Stimulated activated CD8-positive, alpha-beta memory T cell treated with anti-CD3 and anti-CD28 coated beads, Interleukin-4, amount 100 ng/mL, for 4 hours (primary cell): ENCODE measurements around the gene C3orf20.

Experiments
- DNase-seq, 2 donors: peaks; one replicate each; pipeline ENCODE4 v3.0.0-alpha.2; 2020; ENCODE audit warnings: low read depth in 2 of 2, low spot score in 1 of 2

Gene C3orf20

GRCh38 chr3:14698601-14699244, 23.8 kb downstream of the C3orf20 start:
- no peak for DNase-seq

DNA sequence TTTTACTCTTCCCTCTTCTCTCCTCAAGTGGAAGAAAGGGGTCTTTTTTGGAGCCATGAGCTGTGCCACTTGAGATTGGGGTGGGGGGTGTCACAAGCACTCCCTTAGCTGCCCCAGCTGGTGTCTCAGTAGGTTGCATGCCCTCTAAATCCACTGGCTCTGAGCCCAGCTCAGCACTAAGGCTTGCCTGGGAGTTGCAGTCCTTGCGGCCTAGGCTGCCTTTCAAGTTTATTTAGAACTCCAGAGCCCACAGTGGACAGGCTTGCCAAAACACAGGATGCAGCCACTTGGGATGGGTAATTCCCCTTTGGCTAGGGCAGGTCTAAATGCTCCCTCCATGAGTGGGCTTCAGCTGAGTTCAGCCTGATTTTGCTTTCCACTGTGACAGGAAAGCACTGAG, 24.7 kb downstream of the C3orf20 start:
- no peak for DNase-seq

GRCh38 chr3:14700891-14701290, 25.9 kb downstream of the C3orf20 start:
- no peak for DNase-seq

DNA sequence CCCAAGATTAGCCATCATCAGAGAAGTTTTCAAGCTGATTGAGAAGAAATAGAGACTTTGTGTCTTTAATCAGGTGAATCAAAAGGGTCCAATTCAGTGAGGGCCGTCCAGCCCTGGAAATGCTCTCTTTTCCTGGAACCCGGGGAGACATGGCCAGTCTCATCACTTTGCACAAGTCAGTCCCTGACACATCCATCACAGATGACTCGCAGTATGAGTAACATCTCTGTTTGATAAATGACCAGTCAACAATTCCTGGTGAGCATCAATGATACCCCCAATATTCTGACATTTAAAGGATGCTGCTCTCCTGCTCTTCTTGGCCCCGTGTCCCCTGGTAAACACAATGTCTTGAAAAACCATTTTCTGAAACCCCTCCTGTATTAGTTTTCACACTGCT, 26.7 kb downstream of the C3orf20 start:
- no peak for DNase-seq

- no peak for DNase-seq
These were observed 28.3 kb downstream of the C3orf20 start for GRCh38 chr3:14703128-14703750.

- DNase-seq, result no peak
These were observed 28.9 kb downstream of the C3orf20 start for GRCh38 chr3:14703791-14704190.

- DNase-seq, result no peak
These were observed 31.2 kb downstream of the C3orf20 start for GRCh38 chr3:14706096-14706495.

GRCh38 chr3:14716591-14716990, 41.6 kb downstream of the C3orf20 start:
- no peak for DNase-seq

- DNase-seq, result no peak
These were observed 42.4 kb downstream of the C3orf20 start for GRCh38 chr3:14717307-14717706.

- no peak for DNase-seq
These were observed 43.6 kb downstream of the C3orf20 start for GRCh38 chr3:14718539-14718938.

DNA sequence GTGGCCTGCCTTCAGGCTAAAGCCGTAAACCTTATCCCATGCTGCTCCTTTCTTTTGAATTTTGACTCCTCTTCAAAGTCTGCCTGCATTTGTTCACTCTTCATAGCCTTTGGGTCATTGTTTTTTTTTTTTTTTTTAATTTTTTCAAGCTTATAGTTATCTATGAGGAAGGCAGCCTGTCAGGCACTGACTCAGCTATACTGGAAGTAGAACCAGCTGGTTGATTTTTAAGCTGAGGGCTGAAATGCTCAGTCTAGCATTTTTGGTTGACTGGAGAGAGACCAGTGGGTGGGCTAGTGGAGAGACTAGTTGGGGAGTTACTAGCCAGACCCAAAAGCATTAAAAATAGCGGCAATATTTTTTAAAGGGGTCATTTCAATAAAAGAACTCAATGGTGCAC, 44.1 kb downstream of the C3orf20 start:
- no peak for DNase-seq

DNA sequence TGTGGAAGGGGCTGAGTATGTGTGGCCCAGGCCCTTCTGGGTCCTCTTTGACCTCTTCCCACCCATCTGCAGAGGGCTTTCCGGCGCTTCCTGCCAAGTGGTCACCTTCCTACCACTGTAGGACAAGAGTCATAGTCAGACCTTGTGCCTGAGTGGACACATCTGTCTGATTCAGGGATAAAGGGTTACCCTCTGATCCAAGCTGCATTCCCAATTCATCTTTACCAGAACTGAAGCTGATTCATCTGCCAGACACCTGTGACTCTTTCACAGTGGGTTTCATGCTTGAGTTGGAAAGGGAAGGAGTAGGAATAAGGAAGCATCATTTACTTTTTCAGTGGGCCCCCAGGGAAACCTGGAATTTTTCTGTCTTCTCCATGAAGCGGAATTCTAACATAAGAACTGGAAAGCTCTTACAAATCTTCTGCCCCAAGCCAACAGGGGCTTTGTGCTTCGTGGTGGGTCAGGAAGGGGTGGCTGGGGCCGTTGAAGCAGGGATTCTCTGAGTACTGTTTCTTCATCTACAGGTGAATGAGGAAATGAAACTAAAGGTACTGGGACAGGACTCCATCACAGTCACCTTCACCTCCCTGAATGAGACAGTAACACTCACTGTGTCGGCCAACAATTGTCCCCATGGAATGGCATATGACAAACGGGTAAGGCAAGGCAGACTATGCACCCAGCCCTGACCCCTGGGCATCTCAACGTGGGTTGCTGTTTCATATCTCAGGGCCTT, 46.4 kb downstream of the C3orf20 start:
- DNase-seq, result no peak

GRCh38 chr3:14725013-14725412, 50.1 kb downstream of the C3orf20 start:
- DNase-seq, result no peak

GRCh38 chr3:14725564-14726440, 50.9 kb downstream of the C3orf20 start:
- DNase-seq, result no peak

DNA sequence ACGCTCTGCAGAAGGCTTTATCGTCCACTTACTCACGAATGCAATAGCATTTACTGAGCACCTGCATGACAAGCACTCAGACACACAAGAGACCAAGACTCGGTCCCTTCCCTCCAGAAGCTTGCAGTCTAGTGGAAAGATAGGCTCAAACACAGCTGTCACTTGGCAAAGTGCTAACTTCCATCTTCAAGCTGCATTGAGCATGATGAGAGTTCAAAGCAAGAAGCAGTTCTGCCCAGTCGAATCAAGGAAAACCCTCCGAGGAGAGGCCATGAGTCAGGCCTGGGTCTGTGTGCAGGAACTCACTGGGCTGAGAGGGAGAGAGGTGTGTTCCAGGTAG, 51.5 kb downstream of the C3orf20 start:
- DNase-seq, result no peak

GRCh38 chr3:14728113-14728512, 53.2 kb downstream of the C3orf20 start:
- DNase-seq, result no peak

DNA sequence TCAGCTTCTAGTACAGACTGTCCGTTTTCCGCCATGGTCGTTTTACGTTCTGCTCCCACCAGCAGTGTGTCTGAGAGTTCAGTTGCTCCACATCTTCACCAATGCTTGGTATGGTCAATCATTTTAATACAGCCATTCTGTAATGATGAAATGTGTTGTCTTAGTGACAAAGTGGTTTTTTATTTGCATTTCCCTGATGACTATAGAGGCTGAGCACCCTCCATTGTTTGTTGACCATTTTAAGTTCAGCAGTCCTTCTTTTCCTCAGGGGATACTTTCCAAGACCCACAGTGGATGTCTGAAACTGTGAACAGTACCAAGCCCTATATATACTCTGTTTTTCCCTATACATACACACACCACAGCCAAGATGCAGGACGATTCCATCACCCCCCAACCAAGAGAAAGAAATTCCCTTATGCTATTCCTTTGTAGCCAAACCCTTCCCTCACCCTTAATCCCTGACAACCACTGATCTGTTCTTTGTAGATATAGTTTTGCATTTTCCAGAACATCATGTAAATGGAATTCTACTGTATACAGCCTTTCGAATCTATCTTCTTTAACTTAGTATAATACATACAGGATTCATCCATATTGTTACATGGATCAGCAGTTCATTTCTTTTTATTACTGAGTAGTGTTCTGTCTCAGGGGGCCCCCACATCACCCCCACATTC, 55.9 kb downstream of the C3orf20 start:
- no peak for DNase-seq

DNA sequence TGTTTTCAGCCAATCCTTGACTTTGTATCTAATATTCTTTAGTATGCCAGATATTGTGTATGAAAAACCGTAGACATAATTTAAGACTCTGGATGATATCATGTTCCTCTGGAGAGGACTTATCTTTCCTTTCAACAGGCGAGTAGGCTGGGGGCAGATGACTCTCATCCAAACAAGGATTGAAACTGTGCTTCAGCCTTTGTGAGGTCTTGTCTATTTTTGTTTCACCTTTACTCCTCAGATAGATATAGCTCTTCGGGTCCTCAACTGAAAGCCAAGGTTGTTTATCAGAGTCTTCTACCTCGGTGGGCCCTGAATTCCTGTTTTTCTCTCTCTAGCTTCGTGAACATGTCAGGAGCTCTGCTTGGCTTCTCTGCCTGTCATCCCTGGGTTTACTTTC, 66.0 kb downstream of the C3orf20 start:
- DNase-seq, result no peak

- DNase-seq, result no peak
These were observed 66.6 kb downstream of the C3orf20 start for GRCh38 chr3:14741510-14741909.

DNA sequence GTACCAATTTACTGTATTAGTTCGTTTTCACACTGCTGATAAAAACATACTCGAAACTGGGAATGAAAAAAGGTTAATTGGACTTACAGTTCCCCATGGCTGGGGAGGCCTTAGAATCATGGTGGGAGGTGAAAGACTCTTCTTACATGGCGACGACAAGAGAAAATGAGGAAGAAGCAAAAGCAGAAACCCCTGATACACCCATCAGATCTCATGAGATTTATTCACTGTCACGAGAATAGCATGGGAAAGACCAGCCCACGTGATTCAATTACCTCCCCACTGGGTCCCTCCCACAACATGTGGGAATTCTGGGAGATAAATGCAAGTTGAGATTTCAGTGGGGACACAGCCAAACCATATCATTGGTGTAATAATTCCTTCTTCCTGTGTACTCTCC, 69.6 kb downstream of the C3orf20 start:
- no peak for DNase-seq

DNA sequence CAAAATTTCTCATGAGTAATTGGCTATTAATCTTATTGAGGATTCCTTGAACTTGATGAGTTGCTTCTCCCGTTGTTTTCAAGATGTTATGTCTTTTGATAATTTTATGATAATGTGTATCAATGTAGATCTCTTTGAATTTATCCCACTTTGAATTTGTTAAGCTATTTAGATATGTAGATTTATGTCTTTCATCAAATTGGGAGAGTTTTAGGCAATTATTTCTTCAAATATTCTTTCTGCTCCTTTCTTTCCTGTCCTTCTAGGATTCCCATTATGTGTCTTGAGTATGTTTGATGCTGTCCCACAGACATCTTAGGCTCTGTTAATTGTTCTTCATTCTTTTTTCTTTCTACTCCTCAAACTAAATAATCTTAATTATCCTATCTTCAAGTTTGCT, 75.7 kb downstream of the C3orf20 start:
- DNase-seq, result no peak
